MM.1S (cell line): ENCODE results near the gene LIFR.

Source experiments
- DNase-seq: peaks from one replicate; pipeline ENCODE4 v3.0.0-alpha.2; 2015
- H2AFZ ChIP-seq: fragments of 300-600 bp; sonication (generic); 2 replicates; pipeline ENCODE4 v1.6.0; 2016; ENCODE audit warnings: antibody characterized with exemption, low read length
- H3F3A ChIP-seq: fragments of 300-600 bp; sonication (generic); 2 replicates; pipeline ENCODE4 v1.6.1; 2016; ENCODE audit warnings: mild to moderate bottlenecking, antibody characterized with exemption, low read length, moderate library complexity, mixed read lengths; ENCODE audit not compliant: insufficient read depth
- H3K27ac ChIP-seq: fragments of 300-600 bp; sonication (generic); 2 replicates; pipeline ENCODE4 v1.5.1; 2016; ENCODE audit warnings: mild to moderate bottlenecking, low read length
- H3K27me3 ChIP-seq: fragments of 300-600 bp; sonication (generic); replicated peaks from 2 replicates; pipeline ENCODE4 v1.6.0; 2016; ENCODE audit warnings: low read length; ENCODE audit not compliant: insufficient read depth
- H3K36me3 ChIP-seq: fragments of 300-600 bp; sonication (generic); replicated peaks from 2 replicates; pipeline ENCODE4 v1.6.1; 2016; ENCODE audit warnings: mild to moderate bottlenecking, low read length, mixed read lengths; ENCODE audit not compliant: insufficient read depth
- H3K4me1 ChIP-seq: fragments of 300-600 bp; sonication (generic); 2 replicates; pipeline ENCODE4 v1.6.1; 2016; ENCODE audit warnings: low read length, mixed read lengths
- H3K4me2 ChIP-seq: fragments of 300-600 bp; sonication (generic); 2 replicates; pipeline ENCODE4 v1.6.0; 2016; ENCODE audit warnings: low read depth, low read length
- H3K4me3 ChIP-seq: fragments of 300-600 bp; sonication (generic); 2 replicates; pipeline ENCODE4 v1.5.1; 2016; ENCODE audit warnings: low read length, mixed read lengths
- H3K79me2 ChIP-seq: fragments of 300-600 bp; sonication (generic); 2 replicates; pipeline ENCODE4 v1.6.1; 2016; ENCODE audit warnings: mixed run types, low read length, mixed read lengths
- H3K9ac ChIP-seq: fragments of 300-600 bp; sonication (generic); 2 replicates; pipeline ENCODE4 v1.6.1; 2016; ENCODE audit warnings: low read length, mixed read lengths
- H3K9me2 ChIP-seq: fragments of 300-600 bp; sonication (generic); replicated peaks from 2 replicates; pipeline ENCODE4 v1.6.1; 2016; ENCODE audit warnings: mild to moderate bottlenecking, low read length, mixed read lengths; ENCODE audit not compliant: insufficient read depth
- H3K9me3 ChIP-seq: fragments of 300-600 bp; sonication (generic); replicated peaks from 2 replicates; pipeline ENCODE4 v1.6.1; 2016; ENCODE audit warnings: mild to moderate bottlenecking, low read length, mixed read lengths; ENCODE audit not compliant: insufficient read depth
- H4K20me1 ChIP-seq: fragments of 300-600 bp; sonication (generic); 2 replicates; pipeline ENCODE4 v1.6.1; 2016; ENCODE audit warnings: mild to moderate bottlenecking, low read length, moderate library complexity, mixed read lengths; ENCODE audit not compliant: insufficient read depth
- EZH2 ChIP-seq: fragments of 300-600 bp; sonication (generic); optimal IDR thresholded peaks from 2 replicates; pipeline ENCODE3; 2017; ENCODE audit warnings: low read depth, mild to moderate bottlenecking, antibody characterized with exemption, low read length, mixed read lengths
- EZH2phosphoT487 ChIP-seq: fragments of 300-600 bp; sonication (generic); IDR thresholded peaks from 2 replicates; pipeline ENCODE4 v1.6.1; 2018; ENCODE audit warnings: antibody characterized with exemption, low read length
- TF ChIP-seq, protein P1 (sequence below): fragments of 300-600 bp; sonication (generic); IDR thresholded peaks from 2 replicates; pipeline ENCODE4 v1.5.1; 2016; ENCODE audit warnings: antibody characterized with exemption, low read length, mixed read lengths

The LIFR gene

GRCh38 chr5:38478878-38479277 is 77.6 kb downstream of the LIFR start:
- Histone ChIP-seq H3K27me3 (no peaks in the 10 kb centered on the region), H3K9ac (no peak overlapping the region), H3K9me3 (no peaks in the 10 kb centered on the region), H3F3A (no peaks in the 10 kb centered on the region), H3K27ac (no peak overlapping the region), H3K36me3 (no peaks in the 10 kb centered on the region), H3K4me1 (no peaks in the 10 kb centered on the region), H3K4me3 (no peak overlapping the region), H3K9me2 (no peaks in the 10 kb centered on the region), H4K20me1 (no peaks in the 10 kb centered on the region), H2AFZ (no peak overlapping the region), H3K4me2 (no peak overlapping the region), H3K79me2 (no peaks in the 10 kb centered on the region)
- TF ChIP-seq, protein P1, sequence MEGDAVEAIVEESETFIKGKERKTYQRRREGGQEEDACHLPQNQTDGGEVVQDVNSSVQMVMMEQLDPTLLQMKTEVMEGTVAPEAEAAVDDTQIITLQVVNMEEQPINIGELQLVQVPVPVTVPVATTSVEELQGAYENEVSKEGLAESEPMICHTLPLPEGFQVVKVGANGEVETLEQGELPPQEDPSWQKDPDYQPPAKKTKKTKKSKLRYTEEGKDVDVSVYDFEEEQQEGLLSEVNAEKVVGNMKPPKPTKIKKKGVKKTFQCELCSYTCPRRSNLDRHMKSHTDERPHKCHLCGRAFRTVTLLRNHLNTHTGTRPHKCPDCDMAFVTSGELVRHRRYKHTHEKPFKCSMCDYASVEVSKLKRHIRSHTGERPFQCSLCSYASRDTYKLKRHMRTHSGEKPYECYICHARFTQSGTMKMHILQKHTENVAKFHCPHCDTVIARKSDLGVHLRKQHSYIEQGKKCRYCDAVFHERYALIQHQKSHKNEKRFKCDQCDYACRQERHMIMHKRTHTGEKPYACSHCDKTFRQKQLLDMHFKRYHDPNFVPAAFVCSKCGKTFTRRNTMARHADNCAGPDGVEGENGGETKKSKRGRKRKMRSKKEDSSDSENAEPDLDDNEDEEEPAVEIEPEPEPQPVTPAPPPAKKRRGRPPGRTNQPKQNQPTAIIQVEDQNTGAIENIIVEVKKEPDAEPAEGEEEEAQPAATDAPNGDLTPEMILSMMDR, result no peak
- TF ChIP-seq EZH2phosphoT487 (no peak), EZH2 (no peak)
- DNase-seq, result no peak

DNA sequence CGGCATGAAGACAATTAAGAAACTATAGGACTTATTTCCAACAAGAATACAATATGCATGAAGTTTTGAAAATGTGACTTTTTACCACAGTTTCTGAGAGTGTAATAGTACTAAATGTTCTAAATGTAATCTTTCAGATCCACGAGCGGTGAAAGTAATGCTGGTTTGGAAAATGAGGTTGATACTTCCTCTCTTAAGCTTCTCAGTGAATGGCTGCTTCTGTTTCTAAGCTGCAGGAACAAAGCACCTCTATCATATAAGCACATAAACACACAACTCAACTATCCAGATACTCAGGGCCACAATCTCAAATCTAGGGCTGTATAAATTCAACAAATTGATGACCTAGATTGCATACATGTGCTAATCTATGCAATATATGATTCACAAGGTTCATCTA is 78.3 kb downstream of the LIFR start:
- Histone ChIP-seq H3F3A (no peaks in the 10 kb centered on the region), H3K79me2 (no peaks in the 10 kb centered on the region), H3K9me2 (no peaks in the 10 kb centered on the region), H3K9ac (no peak overlapping the region), H3K4me3 (no peak overlapping the region), H3K36me3 (no peaks in the 10 kb centered on the region), H3K27ac (no peak overlapping the region), H3K9me3 (no peaks in the 10 kb centered on the region), H3K27me3 (no peaks in the 10 kb centered on the region), H3K4me1 (no peaks in the 10 kb centered on the region), H2AFZ (no peak overlapping the region), H3K4me2 (no peak overlapping the region), H4K20me1 (no peaks in the 10 kb centered on the region)
- DNase-seq, result no peak
- TF ChIP-seq, protein P1, result no peak
- TF ChIP-seq EZH2phosphoT487, result no peak
- TF ChIP-seq EZH2, result no peak

DNA sequence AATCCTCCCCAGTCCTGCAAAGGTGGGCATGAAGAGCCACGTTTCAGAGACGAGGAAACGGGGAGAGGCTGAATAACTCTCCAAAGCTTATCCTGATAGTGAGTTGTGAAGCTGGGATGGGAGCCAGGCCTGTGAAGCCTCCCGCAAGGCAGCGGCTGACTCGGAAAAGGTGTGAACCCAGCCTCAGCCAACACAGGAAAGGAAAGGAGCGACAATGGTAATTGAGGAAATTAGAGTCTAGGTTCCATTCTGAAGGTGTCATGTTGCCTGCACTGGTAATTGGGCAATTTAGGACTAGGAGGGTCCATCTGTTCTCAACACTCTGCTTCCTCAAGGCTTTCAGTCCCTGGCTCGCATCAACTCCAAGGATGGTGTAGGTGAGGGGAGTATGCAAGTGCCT is 83.4 kb downstream of the LIFR start:
- H2AFZ ChIP-seq, result no peak overlapping the region
- no peaks in the 10 kb centered on the region for H3K27me3 ChIP-seq
- H3K9me2 ChIP-seq, result no peaks in the 10 kb centered on the region
- no peaks in the 10 kb centered on the region for H4K20me1 ChIP-seq
- H3K36me3 ChIP-seq, result no peaks in the 10 kb centered on the region
- DNase-seq, result no peak
- no peaks in the 10 kb centered on the region for H3K79me2 ChIP-seq
- no peak overlapping the region for H3K9ac ChIP-seq
- TF ChIP-seq EZH2, result no peak
- TF ChIP-seq, protein P1, result no peak
- TF ChIP-seq EZH2phosphoT487, result no peak
- H3K4me2 ChIP-seq, result no peak overlapping the region
- H3K4me3 ChIP-seq, result no peak overlapping the region
- no peak overlapping the region for H3K27ac ChIP-seq
- H3K4me1 ChIP-seq, result no peaks in the 10 kb centered on the region
- no peaks in the 10 kb centered on the region for H3F3A ChIP-seq
- no peaks in the 10 kb centered on the region for H3K9me3 ChIP-seq
